ENCODE data around the gene ANKRD53.
"Not testable (repeated sequence)": the region's sequence is repeated elsewhere in the genome, so short reads cannot be mapped to it uniquely, and the experiment has no call there.

ANKRD53 gene

GRCh38 chr2:71008342-71008741, 29.9 kb downstream of the ANKRD53 start:
- TF ChIP-seq TCF4 (CRISPR knock-in tag; IDR thresholded peaks at IDR 0.05; ENCODE audit: borderline replicate concordance) (no peak), CSDC2 (CRISPR knock-in tag; IDR thresholded peaks at IDR 0.05) (no peak), TOX (CRISPR knock-in tag; IDR thresholded peaks at IDR 0.05; ENCODE audit: borderline replicate concordance) (no peak), ZNF70 (CRISPR knock-in tag; IDR thresholded peaks at IDR 0.05) (no peak), OSR1 (CRISPR knock-in tag; IDR thresholded peaks at IDR 0.05) (no peak)
- ATAC-seq, result no peak

- ATAC-seq, result not testable (repeated sequence)
These were observed 33.4 kb downstream of the ANKRD53 start for GRCh38 chr2:71011786-71012185.

- TF ChIP-seq ISL1 (CRISPR knock-in tag; IDR thresholded peaks at IDR 0.05) (no peak), CSDC2 (CRISPR knock-in tag; IDR thresholded peaks at IDR 0.05) (no peak), OSR1 (CRISPR knock-in tag; IDR thresholded peaks at IDR 0.05) (no peak), PATZ1 (CRISPR knock-in tag; IDR thresholded peaks at IDR 0.05; ENCODE audit: borderline replicate concordance) (no peak), ZFP30 (CRISPR knock-in tag; IDR thresholded peaks at IDR 0.05) (no peak), ESRRG (CRISPR knock-in tag; IDR thresholded peaks at IDR 0.05) (no peak), ZNF8 (CRISPR knock-in tag; IDR thresholded peaks at IDR 0.05) (no peak), POU6F1 (CRISPR knock-in tag; IDR thresholded peaks at IDR 0.05; ENCODE audit: borderline replicate concordance, low read depth) (no peak), ZFP3 (CRISPR knock-in tag; IDR thresholded peaks at IDR 0.05) (no peak), SNAI2 (CRISPR knock-in tag; IDR thresholded peaks at IDR 0.05) (no peak), PPARA (CRISPR knock-in tag; IDR thresholded peaks at IDR 0.05; ENCODE audit: borderline replicate concordance) (no peak), ZNF565 (CRISPR knock-in tag; conservative IDR thresholded peaks at IDR 0.05; ENCODE audit: low read depth) (no peak), TOX (CRISPR knock-in tag; IDR thresholded peaks at IDR 0.05; ENCODE audit: borderline replicate concordance) (no peak), ZC3H10 (CRISPR knock-in tag; IDR thresholded peaks at IDR 0.05) (no peak)
- TF ChIP-seq, protein P1, sequence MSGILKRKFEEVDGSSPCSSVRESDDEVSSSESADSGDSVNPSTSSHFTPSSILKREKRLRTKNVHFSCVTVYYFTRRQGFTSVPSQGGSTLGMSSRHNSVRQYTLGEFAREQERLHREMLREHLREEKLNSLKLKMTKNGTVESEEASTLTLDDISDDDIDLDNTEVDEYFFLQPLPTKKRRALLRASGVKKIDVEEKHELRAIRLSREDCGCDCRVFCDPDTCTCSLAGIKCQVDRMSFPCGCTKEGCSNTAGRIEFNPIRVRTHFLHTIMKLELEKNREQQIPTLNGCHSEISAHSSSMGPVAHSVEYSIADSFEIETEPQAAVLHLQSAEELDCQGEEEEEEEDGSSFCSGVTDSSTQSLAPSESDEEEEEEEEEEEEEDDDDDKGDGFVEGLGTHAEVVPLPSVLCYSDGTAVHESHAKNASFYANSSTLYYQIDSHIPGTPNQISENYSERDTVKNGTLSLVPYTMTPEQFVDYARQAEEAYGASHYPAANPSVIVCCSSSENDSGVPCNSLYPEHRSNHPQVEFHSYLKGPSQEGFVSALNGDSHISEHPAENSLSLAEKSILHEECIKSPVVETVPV (CRISPR knock-in tag; IDR thresholded peaks at IDR 0.05), result no peak
- TF ChIP-seq, protein P2, sequence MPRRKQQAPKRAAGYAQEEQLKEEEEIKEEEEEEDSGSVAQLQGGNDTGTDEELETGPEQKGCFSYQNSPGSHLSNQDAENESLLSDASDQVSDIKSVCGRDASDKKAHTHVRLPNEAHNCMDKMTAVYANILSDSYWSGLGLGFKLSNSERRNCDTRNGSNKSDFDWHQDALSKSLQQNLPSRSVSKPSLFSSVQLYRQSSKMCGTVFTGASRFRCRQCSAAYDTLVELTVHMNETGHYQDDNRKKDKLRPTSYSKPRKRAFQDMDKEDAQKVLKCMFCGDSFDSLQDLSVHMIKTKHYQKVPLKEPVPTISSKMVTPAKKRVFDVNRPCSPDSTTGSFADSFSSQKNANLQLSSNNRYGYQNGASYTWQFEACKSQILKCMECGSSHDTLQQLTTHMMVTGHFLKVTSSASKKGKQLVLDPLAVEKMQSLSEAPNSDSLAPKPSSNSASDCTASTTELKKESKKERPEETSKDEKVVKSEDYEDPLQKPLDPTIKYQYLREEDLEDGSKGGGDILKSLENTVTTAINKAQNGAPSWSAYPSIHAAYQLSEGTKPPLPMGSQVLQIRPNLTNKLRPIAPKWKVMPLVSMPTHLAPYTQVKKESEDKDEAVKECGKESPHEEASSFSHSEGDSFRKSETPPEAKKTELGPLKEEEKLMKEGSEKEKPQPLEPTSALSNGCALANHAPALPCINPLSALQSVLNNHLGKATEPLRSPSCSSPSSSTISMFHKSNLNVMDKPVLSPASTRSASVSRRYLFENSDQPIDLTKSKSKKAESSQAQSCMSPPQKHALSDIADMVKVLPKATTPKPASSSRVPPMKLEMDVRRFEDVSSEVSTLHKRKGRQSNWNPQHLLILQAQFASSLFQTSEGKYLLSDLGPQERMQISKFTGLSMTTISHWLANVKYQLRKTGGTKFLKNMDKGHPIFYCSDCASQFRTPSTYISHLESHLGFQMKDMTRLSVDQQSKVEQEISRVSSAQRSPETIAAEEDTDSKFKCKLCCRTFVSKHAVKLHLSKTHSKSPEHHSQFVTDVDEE (CRISPR knock-in tag; IDR thresholded peaks at IDR 0.05), result no peak
These were observed 40.2 kb downstream of the ANKRD53 start for GRCh38 chr2:71018625-71019024.

GRCh38 chr2:71019989-71020388, 41.6 kb downstream of the ANKRD53 start:
- ATAC-seq, result not testable (repeated sequence)

More at GRCh38 chr2:71018625-71019024, 40.2 kb downstream of the ANKRD53 start:
- ATAC-seq, result no peak

DNA sequence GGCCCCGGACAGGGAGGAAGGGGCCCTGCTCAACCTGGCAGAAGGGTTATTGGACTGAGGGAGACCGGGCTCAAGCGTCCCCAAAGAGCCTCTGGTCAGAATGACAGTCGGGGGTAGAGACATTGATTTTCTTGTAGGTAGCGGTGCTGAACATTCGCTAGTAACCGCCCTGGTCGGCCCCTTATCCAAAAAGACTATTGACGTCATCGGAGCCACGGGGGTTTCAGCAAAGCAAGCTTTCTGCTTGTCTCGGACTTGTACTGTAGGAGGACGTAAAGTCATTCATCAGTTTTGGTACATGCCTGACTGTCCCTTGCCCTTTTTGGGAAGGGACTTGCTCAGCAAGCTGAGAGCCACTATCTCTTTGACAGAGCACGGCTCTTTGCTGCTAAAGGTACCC, 43.0 kb downstream of the ANKRD53 start:
- ATAC-seq, result not testable (repeated sequence)

DNA sequence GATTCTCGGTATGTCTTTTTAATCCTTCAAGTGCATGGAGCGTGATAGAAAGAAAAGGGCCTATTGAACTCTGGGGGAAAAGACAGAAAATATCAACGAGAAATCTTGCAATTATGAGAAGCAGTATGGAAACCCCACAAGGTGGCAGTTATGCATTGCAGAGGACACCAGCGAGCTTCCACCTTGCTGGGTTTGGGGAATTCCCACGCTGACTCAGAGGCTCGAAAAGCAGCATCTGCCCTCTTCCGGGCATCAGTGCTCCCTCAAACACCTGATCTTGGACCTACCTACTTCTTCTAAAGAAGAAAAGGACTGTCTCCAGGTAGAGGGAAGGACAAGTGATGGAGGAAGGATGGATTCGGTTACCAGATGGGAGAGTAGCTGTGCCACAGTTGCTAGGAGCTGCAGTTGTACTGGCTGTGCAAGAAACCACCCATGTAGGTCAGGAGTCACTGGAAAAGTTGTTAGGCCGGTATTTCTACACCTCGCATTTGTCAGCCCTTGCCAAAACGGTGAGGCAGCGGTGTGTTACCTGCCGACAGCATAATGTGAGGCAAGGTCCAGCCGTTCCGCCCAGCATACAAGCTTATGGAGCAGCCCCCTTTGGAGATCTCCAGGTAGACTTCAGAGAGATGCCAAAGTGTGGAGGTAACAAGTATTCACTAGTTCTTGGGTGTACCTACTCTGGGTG, 45.3 kb downstream of the ANKRD53 start:
- not testable (repeated sequence) for ATAC-seq
